HG02943 (cell line): ENCODE data around the gene COL5A1.
"Not testable (repeated sequence)": the region's sequence is repeated elsewhere in the genome, so short reads cannot be mapped to it uniquely, and the experiment has no call there.

Experiments used
- ATAC-seq: cut with Tn5 transposase; IDR thresholded peaks from one replicate; pipeline ENCODE4 v1.9.1; 2021; ENCODE audit warnings: mild to moderate bottlenecking, low read depth, moderate library complexity; ENCODE audit not compliant: unreplicated experiment

COL5A1 gene

DNA sequence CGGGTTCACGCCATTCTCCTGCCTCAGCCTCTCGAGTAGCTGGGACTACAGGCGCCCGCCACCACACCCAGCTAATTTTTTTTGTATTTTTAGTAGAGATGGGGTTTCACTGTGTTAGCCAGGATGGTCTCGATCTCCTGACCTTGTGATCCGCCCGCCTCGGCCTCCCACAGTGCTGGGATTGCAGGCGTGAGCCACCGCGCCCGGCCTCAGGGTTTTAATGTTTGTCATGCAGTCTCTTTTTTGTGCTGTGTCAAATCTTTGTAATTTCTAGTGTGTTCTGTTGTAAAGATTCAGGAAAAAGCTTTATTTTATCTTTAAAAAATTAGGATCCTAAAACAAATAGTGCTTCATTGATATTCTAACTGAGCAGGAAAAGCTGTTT lies 62.1 kb downstream of the COL5A1 start:
- ATAC-seq = not testable (repeated sequence)

DNA sequence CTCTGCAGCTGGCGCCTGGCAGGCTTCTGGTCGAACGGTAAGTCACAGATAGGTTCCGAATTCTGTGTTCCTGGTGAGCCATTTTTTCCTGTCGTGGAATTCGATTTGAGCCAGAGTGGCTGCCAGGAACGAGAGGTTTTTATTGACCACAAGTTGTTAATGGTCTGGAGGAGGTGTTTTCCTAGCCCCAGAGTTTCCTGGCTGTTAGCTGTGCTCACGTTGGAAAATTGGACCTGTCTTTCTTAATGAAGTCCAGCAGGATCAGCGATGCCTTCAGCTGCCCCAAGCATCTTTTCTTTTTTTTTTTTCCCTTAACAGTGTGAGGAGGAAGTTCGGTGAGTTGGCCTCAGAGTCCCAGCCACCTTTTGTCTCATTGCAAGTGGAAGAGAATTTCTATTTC lies 62.9 kb downstream of the COL5A1 start:
- ATAC-seq = no peak

DNA sequence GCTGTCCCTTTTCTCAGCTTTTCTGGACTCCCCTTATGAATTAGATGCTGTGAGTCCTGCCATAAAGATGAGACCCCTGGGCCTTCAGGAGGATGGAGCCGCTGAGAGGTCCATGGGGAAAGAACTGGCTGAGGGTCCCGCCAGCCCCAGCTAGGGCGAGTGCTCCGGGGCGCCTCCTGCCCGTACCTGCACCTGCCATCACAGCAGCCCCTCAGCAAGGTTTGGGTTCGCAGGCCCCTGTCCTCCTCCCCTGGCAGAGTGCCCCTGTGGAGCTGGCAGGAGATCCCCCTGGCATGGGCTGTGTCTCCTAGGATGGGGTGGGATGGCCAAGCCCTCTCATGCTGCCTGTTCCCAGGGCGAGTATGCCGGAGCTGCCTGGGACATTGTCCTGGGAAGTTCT lies 64.2 kb downstream of the COL5A1 start:
- ATAC-seq = no peak

DNA sequence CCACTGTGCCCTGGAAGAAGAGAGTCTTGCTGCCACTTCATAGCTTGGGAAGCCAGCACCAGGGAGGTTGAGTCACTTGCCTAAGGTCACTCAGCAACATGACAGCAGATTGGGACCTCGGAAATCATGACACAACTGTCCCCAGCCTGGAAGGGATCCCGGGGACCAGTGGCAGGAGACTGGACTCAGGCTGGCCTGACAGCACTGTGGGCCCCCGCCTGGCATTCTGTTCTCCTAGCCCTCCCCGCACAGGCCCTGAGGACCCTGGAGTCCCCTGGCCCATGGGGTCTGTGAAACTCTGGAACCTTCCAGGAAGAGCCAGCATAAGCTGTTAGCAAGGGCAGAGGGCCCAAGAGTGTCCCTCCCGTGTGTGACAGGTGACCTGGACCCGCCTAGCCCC lies 64.9 kb downstream of the COL5A1 start:
- no peak for ATAC-seq

DNA sequence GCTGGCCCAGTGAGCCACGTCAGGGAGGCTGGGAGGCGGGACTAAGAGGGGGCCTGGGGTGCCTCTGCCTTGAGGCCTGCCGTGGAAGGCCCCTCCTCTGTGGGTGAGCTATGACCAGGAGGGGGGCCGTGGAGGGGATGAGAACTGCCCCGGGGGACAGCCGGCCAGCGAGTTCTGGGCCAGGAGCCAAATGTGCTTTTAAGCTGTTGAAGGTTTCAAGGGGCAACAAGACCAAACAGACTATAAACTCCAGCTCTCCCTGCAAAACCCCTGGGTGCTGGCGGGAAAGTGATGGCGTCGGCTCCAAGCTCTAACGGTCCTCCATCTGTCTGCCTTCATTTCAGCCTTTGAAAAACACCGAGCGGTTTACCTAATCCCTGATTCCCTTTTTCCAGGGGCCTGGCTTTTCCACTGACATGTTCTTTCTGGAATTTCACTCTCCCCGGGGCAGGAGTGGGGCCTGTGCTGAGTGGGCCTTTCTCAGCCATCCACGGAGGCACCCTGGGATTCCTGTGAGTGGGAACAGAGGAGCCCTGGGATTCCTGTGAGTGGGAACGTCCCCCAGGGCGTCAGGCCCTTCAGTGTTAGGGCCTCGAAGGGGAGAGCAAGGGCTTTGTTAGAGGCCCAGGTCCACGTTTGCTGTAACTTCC lies 65.6 kb downstream of the COL5A1 start:
- ATAC-seq = no peak

DNA sequence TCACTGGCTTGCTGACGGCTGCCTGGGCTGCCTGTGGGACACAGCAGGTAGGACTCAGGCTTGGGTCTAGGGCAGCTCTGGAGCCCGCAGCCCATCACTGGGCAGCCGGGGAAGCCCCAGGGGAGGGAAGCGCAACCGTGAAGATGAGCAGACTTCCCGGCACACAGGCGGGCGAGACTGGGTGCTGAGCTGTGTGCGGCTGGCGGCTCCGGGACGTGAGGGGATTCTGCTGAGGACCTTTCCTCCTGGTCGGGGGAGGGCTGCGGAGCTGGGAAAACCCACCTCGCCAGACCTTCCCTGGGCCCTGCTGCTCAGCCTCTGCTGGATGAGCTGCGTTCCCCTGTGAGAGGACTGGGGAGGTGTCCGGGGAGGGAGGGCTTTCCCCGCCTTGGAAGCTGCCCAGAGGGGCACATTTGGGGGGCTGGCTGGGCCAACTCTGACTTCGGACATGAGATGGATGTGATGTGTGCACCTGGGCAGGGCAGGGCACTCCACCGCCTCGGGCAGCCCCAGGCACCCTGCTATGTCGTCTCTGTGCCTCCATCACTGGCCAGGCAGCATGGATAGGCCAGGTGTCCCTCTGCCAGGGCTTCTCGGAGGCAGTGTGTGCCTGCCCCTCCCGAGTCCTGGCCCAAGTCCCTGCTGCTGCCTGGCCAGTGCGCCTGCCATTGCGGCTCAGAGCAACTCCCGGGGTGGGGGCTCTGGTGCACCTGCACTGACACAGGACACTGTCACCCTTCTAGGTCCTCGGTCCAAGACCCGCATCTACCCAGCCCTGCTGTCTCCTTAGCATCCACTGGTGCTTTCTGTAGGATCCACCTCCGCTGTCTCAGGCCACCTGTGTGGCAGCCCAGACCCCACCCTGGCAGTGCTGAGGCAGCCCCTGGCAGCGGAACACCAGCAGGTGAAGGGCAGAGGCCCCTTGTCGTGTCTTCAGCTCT lies 66.4 kb downstream of the COL5A1 start:
- no peak for ATAC-seq

DNA sequence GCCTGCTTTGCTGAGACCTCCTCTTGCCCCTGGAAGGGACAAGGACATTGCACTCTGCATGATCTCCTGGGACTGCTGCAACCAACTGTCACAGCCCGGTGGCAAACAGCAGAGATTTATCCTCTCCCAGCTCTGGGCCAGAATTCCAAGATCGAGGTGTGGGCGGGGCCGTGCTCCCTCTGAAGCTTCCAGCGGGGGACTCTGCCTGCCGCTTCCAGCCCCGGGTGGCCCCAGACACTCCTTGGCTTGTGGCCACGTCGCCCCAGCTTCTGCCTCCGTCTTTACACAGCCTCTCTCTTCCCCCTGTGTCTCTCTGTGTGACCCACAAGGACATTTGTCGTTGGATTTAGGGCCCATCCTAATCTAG lies 67.1 kb downstream of the COL5A1 start:
- no peak for ATAC-seq

DNA sequence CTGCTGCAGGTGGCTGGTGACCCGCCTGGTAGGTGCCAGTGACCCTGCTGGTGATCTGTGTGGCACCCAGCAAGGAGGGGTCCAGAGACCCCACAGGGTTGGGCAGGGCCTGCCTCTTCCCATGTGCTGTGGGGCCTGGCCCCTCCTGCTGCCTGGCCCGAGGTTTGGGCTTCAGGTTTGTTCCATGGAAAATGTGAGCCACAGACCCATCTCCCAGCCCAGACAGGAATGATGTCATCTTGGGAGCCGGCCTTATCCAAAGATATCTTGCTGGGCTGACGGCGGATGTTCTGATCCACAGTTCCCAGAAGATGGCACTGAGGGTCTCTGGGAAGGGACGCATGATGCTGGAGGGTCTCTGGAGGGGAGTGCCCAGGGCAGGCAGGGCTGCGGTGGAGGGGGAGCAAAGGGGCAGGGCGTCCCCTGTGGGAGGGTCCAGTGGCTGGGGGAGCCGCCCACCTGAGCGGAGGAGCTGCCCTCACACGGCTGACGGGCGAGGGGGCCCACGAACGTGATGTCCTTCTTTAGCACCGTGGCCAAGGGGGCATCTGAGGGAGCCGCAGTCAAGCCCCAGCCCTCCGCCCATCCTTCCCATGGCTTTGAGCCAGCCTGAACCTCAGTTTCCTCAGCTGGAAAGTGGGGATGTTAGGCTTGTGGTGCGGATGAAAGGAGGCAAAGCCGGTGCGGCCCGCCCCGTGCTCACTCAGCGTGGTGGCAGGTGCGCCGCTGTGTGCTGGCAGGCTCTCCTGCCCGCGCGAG lies 68.1 kb downstream of the COL5A1 start:
- no peak for ATAC-seq

DNA sequence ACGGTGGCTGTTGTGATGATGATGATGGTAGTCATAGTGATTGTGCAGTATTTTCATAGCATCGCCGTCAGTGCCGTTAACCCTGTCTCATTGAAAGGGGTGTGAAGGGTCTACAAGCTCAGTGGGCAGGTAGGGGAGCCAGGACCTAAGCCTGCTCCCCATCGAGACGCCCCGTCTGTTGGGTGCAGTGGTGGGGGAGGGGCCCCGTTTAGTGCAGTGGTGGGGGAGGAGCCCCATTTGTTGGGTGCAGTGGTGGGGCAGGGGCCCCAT lies 68.6 kb downstream of the COL5A1 start:
- ATAC-seq = no peak

DNA sequence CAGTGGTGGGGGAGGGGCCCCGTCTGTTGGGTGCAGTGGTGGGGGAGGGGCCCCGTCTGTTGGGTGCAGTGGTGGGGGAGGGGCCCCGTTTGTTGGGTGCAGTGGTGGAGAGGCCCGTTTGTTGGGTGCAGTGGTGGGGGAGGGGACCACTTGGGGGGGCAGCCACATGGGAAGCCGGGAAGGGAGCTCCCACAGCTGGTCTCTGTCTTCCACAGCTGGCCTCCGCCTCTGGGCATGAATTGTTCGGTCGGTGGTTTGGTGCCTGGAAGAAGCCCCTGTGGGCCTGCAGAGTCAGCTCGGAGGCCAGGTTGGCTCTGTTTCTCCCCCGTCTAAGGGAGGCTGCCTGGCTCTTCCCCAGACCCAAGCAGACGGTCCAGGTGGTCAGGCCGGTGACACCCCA lies 69.3 kb downstream of the COL5A1 start:
- ATAC-seq = no peak

DNA sequence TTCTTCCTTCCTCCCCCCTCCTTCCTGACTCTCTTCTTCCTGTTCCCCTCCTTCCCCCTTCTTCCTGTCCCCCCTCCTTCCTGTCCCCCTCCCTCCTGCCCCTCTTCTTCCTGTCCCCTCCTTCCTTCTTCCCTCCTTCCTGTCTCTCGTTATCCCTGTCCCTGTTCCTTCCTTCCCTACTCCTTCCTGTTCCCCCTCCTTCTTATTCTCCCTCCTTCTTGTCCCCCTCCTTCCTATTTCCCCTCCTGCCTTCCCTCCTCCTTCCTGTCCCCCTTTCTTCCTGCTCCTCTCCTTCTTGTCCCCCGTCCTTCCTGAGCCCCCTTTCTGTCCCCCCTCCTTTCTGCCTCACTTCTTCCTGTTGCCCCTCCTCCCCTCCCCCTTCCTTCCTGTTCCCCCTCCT lies 70.6 kb downstream of the COL5A1 start:
- ATAC-seq = no peak

DNA sequence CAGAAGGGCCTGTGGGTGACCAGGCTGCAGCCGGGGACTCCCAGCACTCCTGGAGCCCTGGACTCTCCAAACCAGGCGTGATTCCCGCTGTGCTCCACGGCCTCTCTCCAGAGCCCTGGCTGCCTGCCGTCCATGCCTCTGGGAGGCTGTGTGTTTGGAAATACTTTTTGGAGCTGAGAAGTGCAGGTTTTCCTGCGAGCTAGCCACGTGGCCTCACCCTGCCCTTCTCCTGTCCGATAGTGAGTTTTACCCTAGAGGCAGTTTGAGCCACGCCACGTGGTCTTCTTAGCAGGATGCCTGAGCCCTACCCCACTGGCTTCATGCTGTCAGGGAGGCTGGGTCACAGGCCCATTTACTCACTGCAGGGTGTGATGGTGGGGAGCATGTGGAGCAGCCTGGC lies 71.3 kb downstream of the COL5A1 start:
- no peak for ATAC-seq

DNA sequence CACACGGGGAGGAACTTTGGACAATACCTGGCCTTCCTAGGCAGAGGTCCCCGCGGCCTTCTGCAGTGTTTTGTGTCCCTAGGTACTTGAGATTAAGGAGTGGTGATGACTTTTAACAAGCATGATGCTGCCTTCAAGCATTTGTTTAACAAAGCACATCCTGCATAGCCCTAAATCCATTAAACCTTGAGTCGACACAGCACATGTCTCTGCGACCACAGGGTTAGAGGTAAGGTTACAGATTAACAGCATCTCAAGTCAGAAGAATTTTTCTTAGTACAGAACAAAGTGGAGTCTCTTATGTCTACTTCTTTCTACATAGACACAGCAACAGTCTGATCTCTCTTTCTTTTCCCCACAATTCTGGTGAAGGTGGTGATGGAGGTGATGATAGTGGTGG lies 73.9 kb downstream of the COL5A1 start:
- ATAC-seq = not testable (repeated sequence)

DNA sequence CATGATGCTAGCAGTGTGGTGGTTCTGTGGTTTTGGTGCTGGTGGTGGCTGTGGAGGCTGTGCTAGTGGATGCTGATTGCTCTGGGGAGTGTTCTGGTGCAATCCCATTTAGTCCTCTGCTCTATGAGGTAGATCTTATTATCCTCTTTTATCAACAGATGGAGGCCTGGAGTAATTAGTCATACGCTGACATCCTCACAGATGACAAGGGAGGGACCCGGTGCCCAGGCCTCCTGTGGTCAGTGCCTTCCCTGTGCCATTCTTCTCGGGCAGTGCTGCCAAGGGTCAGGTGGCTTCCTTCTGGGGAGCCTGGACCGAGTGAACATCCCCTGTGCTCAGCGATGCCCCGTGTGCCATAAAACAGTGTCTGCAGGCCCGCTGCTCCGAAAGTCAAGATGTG lies 74.5 kb downstream of the COL5A1 start:
- ATAC-seq = no peak

DNA sequence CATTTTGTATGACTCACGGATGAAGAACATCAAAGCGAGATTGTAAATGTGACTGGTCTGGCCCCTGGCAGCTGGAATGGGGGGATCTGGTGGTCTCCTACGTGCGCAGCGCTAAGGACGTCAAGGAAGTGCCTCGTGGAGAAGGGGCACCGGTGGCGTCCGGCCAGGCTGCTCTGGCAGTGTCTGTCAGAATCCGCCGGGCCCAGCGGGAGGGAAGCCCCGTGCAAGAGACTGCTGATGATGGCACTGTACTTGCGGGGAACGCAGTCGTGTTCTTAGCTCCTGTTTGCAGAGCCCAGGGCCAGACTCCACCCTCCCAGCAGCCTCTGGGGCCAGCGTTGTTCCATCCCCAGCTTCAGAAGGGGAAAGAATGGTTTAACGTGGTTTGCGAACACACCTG lies 75.5 kb downstream of the COL5A1 start:
- ATAC-seq = no peak

DNA sequence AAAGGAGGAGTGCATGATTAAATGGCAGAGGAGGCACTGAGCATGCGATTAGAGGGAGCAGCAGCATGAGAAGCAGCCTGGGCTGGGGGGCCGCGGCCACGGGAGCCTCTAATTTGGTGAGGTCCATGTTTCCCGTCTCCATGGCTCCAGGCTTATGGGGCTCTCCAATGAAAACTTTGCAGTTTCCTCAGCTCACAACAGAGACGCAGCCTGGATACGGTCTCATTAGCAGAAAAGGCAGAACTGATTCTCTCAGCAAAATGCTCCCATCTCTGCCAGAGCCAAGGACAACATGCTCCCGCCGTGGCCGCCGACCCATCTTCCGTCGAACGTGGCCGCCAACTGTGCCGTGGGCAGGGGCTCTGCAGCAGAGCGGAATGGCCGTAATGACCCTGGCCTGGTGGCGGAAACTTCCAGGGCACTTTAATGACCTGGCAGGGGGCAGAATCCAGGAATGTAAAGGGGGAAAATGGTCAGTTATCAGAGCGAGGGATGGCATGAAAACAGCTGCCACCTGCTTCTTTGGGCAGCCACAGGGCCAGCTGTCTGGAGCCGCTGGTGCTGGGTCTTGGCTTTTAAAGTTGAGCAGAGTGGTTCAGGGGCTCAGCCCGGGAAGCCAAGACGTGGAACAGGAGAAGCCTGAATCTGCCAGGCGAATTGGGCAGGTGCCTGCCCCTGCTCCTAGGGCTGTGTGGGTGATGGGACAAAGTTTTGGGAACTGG lies 76.5 kb downstream of the COL5A1 start:
- no peak for ATAC-seq

DNA sequence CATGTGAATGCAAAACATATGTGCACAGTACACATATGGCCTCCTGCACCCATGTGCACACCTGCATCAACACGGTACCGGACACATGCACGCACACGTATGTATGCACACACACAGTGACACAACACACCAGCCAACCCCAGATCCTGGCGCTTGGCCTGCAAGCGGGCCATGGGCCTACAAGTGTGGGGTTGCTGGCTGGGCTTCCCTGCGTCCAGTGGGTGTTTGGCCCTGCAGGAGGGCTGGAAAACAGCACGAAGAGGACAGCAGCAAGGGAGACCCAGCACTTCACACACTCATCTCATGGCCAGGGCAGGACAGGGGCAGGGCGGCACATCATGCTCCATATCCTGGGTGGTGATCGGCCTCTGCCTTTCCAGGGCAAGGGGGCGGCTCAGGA lies 77.7 kb downstream of the COL5A1 start:
- no peak for ATAC-seq

DNA sequence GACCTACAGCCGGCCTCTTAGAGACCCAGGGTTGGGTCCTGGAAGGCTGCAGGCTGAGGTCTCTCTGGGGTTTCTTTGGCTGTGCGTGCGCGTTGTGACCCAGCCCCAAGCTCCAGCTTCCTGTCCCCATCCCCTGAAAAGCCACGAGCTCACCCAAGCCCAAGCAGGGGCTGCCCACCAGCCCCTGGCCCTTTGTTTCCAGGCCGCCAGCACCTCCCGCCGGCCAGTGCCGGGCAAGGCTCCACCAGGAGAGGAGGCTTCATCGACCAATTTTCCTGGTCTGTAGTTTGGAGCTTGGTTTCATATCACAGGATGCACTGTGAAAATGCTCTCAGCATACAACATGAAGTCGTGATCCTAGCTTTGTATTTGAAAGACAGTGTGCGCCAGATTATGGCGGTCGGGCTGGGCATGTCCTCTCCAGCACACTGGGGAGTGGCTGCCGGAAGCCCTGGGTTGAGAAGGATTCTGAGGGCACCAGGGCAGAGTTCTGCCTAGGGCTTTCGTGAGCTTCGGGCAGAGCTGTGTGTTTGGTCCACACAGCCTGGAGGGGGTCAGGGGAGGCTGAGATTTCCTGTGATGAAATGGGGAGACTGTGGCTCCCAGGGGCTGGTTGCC lies 78.6 kb downstream of the COL5A1 start:
- no peak for ATAC-seq

DNA sequence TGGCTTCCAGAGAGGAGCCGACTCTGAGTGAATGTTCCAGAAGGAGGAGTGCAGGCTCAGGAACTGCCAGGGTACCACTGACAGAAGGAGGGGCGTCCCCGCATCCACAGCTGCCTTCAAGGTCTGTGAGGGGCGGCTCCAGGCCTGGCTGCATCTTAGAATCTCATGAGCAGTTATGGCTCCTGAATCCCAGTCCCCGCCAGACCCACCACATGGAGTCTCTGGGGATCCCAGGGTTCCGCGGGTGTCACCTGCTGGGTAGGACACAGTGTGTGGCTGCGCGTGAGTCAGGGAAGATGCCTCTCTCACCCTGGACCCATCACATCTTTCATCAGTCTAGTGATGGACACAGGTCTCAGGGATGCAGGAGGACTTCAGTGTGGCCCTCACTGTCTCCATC lies 79.2 kb downstream of the COL5A1 start:
- ATAC-seq = no peak

DNA sequence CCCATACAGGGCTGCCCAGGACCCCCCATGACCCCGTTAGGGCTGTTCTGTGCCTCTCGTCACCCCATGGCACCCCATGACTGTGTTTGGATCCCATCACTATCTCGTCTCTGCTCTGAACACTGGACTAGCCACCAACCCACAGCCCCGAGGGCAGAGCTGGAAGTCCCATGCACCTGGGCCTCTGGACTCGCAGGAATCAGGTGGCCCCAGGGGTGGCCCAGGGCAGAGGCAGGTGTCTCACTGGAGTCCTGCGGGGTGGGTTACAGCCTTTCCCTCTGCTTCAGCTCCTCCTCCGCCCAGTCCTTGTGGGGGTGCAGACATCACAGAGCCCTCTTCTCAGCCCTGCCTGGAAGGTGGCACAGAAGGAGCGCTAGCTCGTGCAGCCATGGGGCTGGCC lies 79.7 kb downstream of the COL5A1 start:
- no peak for ATAC-seq
